HL-60 (cell line): ENCODE data around the gene MYO1D.

Source experiments
- DNase-seq, 2 experiments: peaks; one replicate each; pipeline ENCODE4 v3.0.0-alpha.2; 2010 to 2020; ENCODE audit warnings: low read depth in 1 of 2, low spot score in 1 of 2
- H3K27ac ChIP-seq: fragments of 250-450 bp; sonication (Bioruptor Pico); replicated peaks from 2 replicates; pipeline ENCODE4 v1.5.1; 2020; ENCODE audit warnings: mild to moderate bottlenecking, moderate library complexity
- H3K27me3 ChIP-seq: fragments of 250-450 bp; sonication (Bioruptor Pico); 2 replicates; pipeline ENCODE4 v1.5.1; 2021; ENCODE audit warnings: mild to moderate bottlenecking, moderate library complexity; ENCODE audit not compliant: insufficient read depth, poor library complexity, severe bottlenecking
- H3K4me3 ChIP-seq: replicated peaks from 2 replicates; pipeline ENCODE4 v1.5.1; 2011; ENCODE audit warnings: mild to moderate bottlenecking, control low read depth, low read length; ENCODE audit not compliant: insufficient read depth
- GABPA ChIP-seq: IDR thresholded peaks from 2 replicates; pipeline ENCODE4 v1.6.1; 2012; ENCODE audit warnings: low read depth
- POLR2AphosphoS5 ChIP-seq: IDR thresholded peaks from 2 replicates; pipeline ENCODE4 v1.6.1; 2012; ENCODE audit warnings: low read depth
- REST ChIP-seq: IDR thresholded peaks from 2 replicates; pipeline ENCODE4 v1.6.1; 2012; ENCODE audit warnings: low read depth; ENCODE audit not compliant: insufficient replicate concordance
- SPI1 ChIP-seq: IDR thresholded peaks from 2 replicates; pipeline ENCODE4 v1.6.1; 2012; ENCODE audit warnings: low read depth, mild to moderate bottlenecking, borderline replicate concordance
- TF ChIP-seq, protein P1 (sequence below): IDR thresholded peaks from one replicate; pipeline ENCODE4 v1.5.1; 2011; ENCODE audit warnings: low read length, control low read depth, inconsistent platforms; ENCODE audit not compliant: insufficient read depth

MYO1D gene

GRCh38 chr17:32590974-32591373 lies 285.9 kb downstream of the MYO1D start:
- no peak overlapping the region for H3K27ac ChIP-seq
- no peak for TF ChIP-seq POLR2AphosphoS5
- no peak for TF ChIP-seq GABPA
- TF ChIP-seq, protein P1, sequence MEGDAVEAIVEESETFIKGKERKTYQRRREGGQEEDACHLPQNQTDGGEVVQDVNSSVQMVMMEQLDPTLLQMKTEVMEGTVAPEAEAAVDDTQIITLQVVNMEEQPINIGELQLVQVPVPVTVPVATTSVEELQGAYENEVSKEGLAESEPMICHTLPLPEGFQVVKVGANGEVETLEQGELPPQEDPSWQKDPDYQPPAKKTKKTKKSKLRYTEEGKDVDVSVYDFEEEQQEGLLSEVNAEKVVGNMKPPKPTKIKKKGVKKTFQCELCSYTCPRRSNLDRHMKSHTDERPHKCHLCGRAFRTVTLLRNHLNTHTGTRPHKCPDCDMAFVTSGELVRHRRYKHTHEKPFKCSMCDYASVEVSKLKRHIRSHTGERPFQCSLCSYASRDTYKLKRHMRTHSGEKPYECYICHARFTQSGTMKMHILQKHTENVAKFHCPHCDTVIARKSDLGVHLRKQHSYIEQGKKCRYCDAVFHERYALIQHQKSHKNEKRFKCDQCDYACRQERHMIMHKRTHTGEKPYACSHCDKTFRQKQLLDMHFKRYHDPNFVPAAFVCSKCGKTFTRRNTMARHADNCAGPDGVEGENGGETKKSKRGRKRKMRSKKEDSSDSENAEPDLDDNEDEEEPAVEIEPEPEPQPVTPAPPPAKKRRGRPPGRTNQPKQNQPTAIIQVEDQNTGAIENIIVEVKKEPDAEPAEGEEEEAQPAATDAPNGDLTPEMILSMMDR: no peak
- TF ChIP-seq REST: no peak
- peaks cover 12% of the 10 kb centered on the region for H3K27me3 ChIP-seq
- no peak overlapping the region for H3K4me3 ChIP-seq
- no peak for DNase-seq

DNA sequence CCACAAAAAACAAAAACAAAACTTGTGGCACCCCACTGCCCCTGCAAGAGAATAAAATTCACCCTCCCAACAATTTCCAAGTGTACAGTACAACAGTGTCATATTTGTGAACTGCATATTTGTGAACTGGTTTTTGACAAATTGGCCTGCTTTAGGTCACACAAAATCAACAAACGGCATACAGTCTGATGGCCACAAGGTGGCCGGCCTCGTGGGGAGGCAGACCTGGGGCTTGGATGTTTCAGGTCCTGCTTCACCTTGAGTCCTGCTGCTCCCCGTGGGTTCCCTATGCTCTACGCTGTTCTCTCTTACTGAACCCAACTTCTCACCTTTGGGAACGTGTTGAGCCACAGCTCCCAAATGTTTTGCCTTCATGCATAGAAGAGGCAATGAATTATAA lies 287.9 kb downstream of the MYO1D start:
- Histone ChIP-seq H3K4me3 (no peak overlapping the region), H3K27me3 (peaks cover 9% of the 10 kb centered on the region), H3K27ac (no peak overlapping the region)
- no peak for DNase-seq
- TF ChIP-seq SPI1: no peak
- TF ChIP-seq, protein P1: peak; percentile 11

GRCh38 chr17:32588135-32588534 lies 288.8 kb downstream of the MYO1D start:
- Histone ChIP-seq H3K4me3 (no peak overlapping the region), H3K27ac (no peak overlapping the region), H3K27me3 (peaks cover 9% of the 10 kb centered on the region)
- TF ChIP-seq SPI1 (no peak), POLR2AphosphoS5 (no peak), GABPA (no peak), REST (no peak)
- TF ChIP-seq, protein P1: no peak
- no peak for DNase-seq

GRCh38 chr17:32586666-32587065 lies 290.3 kb downstream of the MYO1D start:
- TF ChIP-seq REST (no peak), POLR2AphosphoS5 (no peak), GABPA (no peak), SPI1 (no peak)
- TF ChIP-seq, protein P1: no peak
- Histone ChIP-seq H3K27me3 (peaks cover 9% of the 10 kb centered on the region), H3K4me3 (no peak overlapping the region), H3K27ac (no peak overlapping the region)
- no peak for DNase-seq
